ENCODE results near the gene EEIG1.

DNA sequence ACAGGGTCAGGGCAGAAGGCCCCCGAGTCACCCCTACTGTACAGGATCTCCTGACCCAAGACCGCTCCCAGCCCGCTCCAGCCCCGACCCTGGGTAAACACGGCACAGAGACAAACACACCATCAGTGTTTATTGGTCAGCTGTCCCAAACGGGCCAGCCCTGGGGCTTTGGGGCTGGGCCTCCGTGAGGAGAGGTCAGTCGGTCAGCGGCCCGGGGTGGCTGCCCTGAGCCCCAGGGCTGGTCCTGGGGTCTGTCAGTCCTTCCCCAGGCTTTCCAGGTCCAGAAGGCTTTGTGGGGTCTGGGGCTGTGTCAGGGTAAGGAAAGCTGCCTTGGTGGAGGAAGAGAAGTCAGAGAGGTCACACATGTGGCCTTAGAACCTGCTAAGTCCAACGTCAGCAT is 45.8 kb downstream of the EEIG1 start:
- TF ChIP-seq CTCF (tag by site-specific recombination; IDR thresholded peaks at IDR 0.05) (no peak), SALL2 (tag by site-specific recombination; IDR thresholded peaks at IDR 0.05; ENCODE audit: borderline replicate concordance) (no peak), ZBTB6 (tag by site-specific recombination; IDR thresholded peaks at IDR 0.05) (no peak), ZNF239 (tag by site-specific recombination; IDR thresholded peaks at IDR 0.05) (no peak), HOXA7 (CRISPR knock-in tag; IDR thresholded peaks at IDR 0.05; ENCODE audit: borderline replicate concordance) (no peak)
- TF ChIP-seq, protein P1, sequence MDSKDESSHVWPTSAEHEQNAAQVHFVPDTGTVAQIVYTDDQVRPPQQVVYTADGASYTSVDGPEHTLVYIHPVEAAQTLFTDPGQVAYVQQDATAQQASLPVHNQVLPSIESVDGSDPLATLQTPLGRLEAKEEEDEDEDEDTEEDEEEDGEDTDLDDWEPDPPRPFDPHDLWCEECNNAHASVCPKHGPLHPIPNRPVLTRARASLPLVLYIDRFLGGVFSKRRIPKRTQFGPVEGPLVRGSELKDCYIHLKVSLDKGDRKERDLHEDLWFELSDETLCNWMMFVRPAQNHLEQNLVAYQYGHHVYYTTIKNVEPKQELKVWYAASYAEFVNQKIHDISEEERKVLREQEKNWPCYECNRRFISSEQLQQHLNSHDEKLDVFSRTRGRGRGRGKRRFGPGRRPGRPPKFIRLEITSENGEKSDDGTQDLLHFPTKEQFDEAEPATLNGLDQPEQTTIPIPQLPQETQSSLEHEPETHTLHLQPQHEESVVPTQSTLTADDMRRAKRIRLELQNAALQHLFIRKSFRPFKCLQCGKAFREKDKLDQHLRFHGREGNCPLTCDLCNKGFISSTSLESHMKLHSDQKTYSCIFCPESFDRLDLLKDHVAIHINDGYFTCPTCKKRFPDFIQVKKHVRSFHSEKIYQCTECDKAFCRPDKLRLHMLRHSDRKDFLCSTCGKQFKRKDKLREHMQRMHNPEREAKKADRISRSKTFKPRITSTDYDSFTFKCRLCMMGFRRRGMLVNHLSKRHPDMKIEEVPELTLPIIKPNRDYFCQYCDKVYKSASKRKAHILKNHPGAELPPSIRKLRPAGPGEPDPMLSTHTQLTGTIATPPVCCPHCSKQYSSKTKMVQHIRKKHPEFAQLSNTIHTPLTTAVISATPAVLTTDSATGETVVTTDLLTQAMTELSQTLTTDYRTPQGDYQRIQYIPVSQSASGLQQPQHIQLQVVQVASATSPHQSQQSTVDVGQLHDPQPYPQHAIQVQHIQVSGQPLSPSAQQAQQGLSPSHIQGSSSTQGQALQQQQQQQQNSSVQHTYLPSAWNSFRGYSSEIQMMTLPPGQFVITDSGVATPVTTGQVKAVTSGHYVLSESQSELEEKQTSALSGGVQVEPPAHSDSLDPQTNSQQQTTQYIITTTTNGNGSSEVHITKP (tag by site-specific recombination; IDR thresholded peaks at IDR 0.05) = no peak
- TF ChIP-seq, protein P2, sequence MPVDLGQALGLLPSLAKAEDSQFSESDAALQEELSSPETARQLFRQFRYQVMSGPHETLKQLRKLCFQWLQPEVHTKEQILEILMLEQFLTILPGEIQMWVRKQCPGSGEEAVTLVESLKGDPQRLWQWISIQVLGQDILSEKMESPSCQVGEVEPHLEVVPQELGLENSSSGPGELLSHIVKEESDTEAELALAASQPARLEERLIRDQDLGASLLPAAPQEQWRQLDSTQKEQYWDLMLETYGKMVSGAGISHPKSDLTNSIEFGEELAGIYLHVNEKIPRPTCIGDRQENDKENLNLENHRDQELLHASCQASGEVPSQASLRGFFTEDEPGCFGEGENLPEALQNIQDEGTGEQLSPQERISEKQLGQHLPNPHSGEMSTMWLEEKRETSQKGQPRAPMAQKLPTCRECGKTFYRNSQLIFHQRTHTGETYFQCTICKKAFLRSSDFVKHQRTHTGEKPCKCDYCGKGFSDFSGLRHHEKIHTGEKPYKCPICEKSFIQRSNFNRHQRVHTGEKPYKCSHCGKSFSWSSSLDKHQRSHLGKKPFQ (tag by site-specific recombination; IDR thresholded peaks at IDR 0.05) = no peak

Measured in HEK293 (cell line).